ENCODE measurements around the gene ACTL10. TPM values are rescaled to one million over a fixed set of nuclear protein-coding genes. Genes with fewer than 3 reads are reported as not detected.
"Not testable (repeated sequence)": the region's sequence is repeated elsewhere in the genome, so short reads cannot be mapped to it uniquely, and the experiment has no call there.

The ACTL10 gene
- total RNA-seq, 1 donor = 1.7 TPM

- no peak for DNase-seq (ENCODE audit: low read depth)
- TF ChIP-seq CTCF (IDR thresholded peaks at IDR 0.05; ENCODE audit: insufficient read depth, low read depth, low read length) = no peak
These were observed 37.2 kb upstream of the ACTL10 start for GRCh38 chr20:33629533-33629932.

GRCh38 chr20:33629979-33630378 lies 36.8 kb upstream of the ACTL10 start:
- no peak overlapping the region for H3K4me3 ChIP-seq (ENCODE audit: low read depth, low read length)
- no peak for TF ChIP-seq CTCF (IDR thresholded peaks at IDR 0.05; ENCODE audit: insufficient read depth, low read depth, low read length)
- no peak for DNase-seq (ENCODE audit: low read depth)

More at GRCh38 chr20:33629533-33629932, 37.2 kb upstream of the ACTL10 start:
- H3K4me3 ChIP-seq (ENCODE audit: low read depth, low read length) = no peak overlapping the region

- no peak overlapping the region for H3K4me3 ChIP-seq (ENCODE audit: low read depth, low read length)
- no peak for TF ChIP-seq CTCF (IDR thresholded peaks at IDR 0.05; ENCODE audit: insufficient read depth, low read depth, low read length)
- DNase-seq (ENCODE audit: low read depth) = no peak
These were observed 36.2 kb upstream of the ACTL10 start for GRCh38 chr20:33630507-33630906.

- not testable (repeated sequence) for DNase-seq (ENCODE audit: low read depth); H3K4me3 ChIP-seq (ENCODE audit: low read depth, low read length)
These were observed 34.8 kb upstream of the ACTL10 start for GRCh38 chr20:33631910-33632309.

- no peak overlapping the region for H3K4me3 ChIP-seq (ENCODE audit: low read depth, low read length)
- no peak for TF ChIP-seq CTCF (IDR thresholded peaks at IDR 0.05; ENCODE audit: insufficient read depth, low read depth, low read length)
- DNase-seq (ENCODE audit: low read depth) = no peak
These were observed 31.4 kb upstream of the ACTL10 start for GRCh38 chr20:33635341-33635740.

GRCh38 chr20:33636776-33637175 lies 30.0 kb upstream of the ACTL10 start:
- no peak for TF ChIP-seq CTCF (IDR thresholded peaks at IDR 0.05; ENCODE audit: insufficient read depth, low read depth, low read length)
- no peak overlapping the region for H3K4me3 ChIP-seq (ENCODE audit: low read depth, low read length)
- DNase-seq (ENCODE audit: low read depth) = no peak

GRCh38 chr20:33640287-33640686 lies 26.5 kb upstream of the ACTL10 start:
- H3K4me3 ChIP-seq (ENCODE audit: low read depth, low read length) = no peak overlapping the region
- peak; percentile 84 for DNase-seq (ENCODE audit: low read depth)
- TF ChIP-seq CTCF (IDR thresholded peaks at IDR 0.05; ENCODE audit: insufficient read depth, low read depth, low read length) = no peak
